T47D (cell line): ENCODE results near the gene NUMA1.

Source experiments
- DNase-seq, 2 experiments: peaks; one replicate each; pipeline versions ENCODE4 v3.0.0 to v3.0.0-alpha.2; 2011 to 2012; ENCODE audit warnings: low read depth in 1 of 2, low spot score in 1 of 2
- JUND ChIP-seq: IDR thresholded peaks from 2 replicates; pipeline ENCODE4 v1.6.1; 2012; ENCODE audit warnings: low read depth
- in situ Hi-C: cut with HindIII; loops from 2 replicates; pipeline ENCODE4 v1.10.0; 2016; ENCODE audit warnings: low sequenced_read_pairs, low pct_unique_long_range_greater_than_20kb

NUMA1 gene

DNA sequence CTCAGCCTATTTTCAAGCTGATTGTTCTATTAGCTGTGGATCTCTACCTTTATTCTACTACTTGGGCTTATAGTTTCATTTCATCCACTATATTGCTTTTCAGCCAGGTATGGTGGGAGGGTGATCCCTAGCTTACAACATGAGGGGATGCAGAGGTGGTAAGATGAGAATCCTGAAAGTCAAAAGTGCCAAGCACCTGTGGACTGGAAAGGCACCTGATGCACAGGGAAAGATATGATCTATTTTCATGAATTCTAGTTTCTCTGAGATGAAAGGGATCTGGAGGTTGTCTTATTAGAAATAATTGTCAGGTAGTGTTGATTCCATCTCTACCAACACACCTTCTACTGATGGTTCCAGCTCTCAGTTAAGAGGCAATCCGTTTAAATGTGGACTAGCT lies 103.3 kb downstream of the NUMA1 start:
- no peak for TF ChIP-seq JUND
- in situ Hi-C loops = no loop called here
- DNase-seq = no peak

DNA sequence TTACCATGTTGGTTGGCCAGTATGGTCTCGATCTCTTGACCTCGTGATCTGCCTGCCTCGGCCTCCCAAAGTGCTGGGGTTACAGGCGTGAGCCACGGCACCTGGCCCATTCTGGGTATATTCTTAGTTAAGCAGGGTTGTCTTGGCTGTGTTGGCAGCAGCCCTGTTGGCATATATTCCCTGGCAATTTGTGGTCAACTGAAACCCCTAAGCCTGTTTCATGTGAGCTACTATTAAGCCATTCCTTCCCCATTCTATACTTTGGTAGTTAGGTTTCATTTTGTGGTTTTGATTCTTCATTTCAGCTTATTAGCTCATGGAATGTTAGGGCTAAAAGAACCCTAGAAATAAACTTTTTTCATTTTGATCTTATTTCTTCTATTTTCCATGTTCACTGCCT lies 103.8 kb downstream of the NUMA1 start:
- in situ Hi-C loops = no loop called here
- TF ChIP-seq JUND = no peak
- no peak for DNase-seq

DNA sequence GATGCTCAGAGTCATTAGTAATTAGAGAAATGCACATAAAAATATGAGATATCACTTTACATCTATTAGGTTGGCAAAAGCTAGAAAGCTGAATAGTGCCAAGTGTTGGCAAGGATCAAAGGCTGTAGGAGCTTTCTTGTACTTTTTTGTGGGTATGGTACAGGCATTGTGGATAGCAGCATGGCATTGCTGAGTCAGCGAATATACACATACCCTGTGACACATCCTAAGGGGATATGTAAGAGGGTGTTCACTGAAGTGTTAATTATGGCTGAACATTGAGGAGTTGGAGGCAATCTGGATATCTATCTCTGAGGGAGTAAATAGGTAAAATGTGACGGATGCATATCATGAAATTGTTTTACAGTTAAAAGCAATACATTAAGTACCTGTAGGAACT lies 108.7 kb downstream of the NUMA1 start:
- TF ChIP-seq JUND = no peak
- in situ Hi-C loops = no loop called here
- no peak for DNase-seq

DNA sequence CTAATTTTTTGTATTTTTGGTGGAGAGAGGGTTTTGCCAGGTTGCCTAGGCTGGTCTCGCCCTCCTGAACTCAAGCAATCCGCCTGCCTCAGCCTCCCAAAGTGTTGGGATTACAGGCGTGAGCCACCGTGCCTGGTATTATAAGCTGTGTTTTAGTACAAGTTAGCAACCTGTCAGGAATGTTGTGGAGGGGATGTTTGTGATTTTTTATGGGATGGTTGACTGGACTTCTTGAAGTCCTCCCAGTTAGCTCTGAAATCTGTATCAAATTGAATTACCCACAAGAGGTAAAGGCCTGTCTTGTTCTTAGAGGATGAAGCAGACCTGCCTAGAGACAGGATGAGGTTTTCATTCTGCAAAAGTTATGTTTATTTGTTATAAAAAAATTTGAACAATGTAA lies 115.7 kb downstream of the NUMA1 start:
- TF ChIP-seq JUND = no peak
- no peak for DNase-seq
- in situ Hi-C loops = no loop called here

DNA sequence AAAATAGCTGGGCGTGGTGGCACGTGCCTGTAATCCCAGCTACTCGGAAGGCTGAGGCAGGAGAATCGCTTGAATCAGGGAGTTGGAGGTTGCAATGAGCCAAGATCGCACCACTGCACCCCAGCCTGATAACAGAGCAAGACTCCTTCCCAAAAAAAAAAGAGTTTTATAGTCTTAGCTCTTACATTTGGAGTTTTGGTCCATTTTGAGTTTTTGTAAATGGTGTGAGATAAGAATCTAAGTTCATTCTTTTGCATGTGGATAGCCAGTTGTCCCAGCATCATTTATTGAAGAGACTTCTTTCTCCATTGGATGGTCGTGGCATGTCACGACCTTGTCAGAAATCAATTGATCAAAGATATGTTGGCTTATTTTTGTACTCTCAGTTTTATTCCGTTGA lies 116.9 kb downstream of the NUMA1 start:
- no peak for TF ChIP-seq JUND
- no peak for DNase-seq
- in situ Hi-C loops = no loop called here

DNA sequence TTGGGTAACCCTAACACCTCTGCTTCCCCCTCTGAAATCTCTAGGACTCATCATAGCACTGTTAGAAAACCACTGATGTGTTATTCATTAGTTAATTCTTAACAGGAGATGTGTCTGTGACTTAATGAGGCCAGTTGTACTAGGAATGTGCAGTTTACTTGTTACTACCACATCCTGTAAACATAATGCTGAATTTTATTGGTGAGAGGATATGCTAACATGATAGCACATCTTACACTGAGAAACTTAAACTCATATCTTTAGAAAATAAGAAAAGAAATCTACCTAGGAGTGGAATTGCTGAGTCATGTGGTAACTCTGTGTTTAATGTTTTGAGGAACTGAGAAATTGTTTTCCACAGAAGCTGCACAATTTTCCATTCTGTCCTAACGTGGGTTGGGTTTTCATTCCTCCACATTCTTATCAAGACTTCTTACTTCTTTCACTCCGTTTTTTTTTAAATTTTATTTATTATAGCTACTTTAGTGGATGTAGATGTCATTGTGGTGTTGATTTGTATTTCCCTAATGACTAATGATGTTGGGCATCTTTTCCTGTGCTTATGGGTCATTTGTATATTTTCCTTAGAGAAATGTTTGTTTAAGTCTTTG lies 117.8 kb downstream of the NUMA1 start:
- in situ Hi-C loops = no loop called here
- no peak for DNase-seq
- TF ChIP-seq JUND = no peak

DNA sequence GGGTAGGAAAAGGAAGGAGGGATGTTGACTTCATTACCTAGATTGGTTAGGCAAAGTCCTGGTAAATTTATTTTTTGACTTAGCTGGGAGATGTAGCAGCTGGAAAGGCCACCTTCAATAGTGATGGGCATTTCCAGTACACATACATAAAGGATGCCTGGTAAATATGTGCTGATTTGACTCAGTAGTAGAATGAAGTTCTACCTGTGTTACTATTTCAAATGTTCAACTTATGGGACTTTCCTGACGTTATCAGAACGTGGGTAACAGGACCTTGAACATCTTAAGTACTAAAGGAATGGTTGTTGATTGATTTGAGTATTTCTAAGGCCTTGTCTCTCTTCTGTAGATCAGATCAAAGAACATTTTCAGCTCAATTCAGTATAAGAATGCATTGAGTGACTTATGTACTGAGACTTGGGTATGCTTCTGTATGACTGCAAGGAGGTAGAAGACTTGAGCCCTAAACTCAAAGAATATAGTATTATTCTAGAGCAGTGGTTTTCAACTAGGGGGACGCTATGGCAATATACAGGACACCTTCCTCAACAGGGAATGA lies 124.4 kb downstream of the NUMA1 start:
- no peak for TF ChIP-seq JUND
- no peak for DNase-seq
- in situ Hi-C loops = no loop called here
